Endothelial cell (in vitro differentiated cells): ENCODE results near the gene RAC2. TPM values are rescaled to one million over a fixed set of nuclear protein-coding genes. Genes with fewer than 3 reads are reported as not detected.

Source experiments
- DNase-seq: peaks from one replicate; pipeline ENCODE4 v3.0.0; 2021; ENCODE audit warnings: low spot score
- H3K27ac Mint-ChIP-seq: one replicate; pipeline ENCODE4 v1.8.0; 2021; ENCODE audit warnings: mixed read lengths, inconsistent platforms; ENCODE audit not compliant: unreplicated experiment
- H3K27me3 Mint-ChIP-seq: one replicate; pipeline ENCODE4 v1.8.0; 2021; ENCODE audit warnings: mild to moderate bottlenecking, moderate library complexity, mixed read lengths, inconsistent platforms; ENCODE audit not compliant: unreplicated experiment
- H3K36me3 Mint-ChIP-seq: one replicate; pipeline ENCODE4 v1.8.0; 2021; ENCODE audit warnings: mild to moderate bottlenecking, low read depth, mixed read lengths, inconsistent platforms; ENCODE audit not compliant: unreplicated experiment
- H3K4me1 Mint-ChIP-seq: one replicate; pipeline ENCODE4 v1.8.0; 2021; ENCODE audit warnings: mild to moderate bottlenecking, mixed read lengths, inconsistent platforms; ENCODE audit not compliant: unreplicated experiment
- H3K4me3 Mint-ChIP-seq: one replicate; pipeline ENCODE4 v1.8.0; 2021; ENCODE audit warnings: mild to moderate bottlenecking, mixed read lengths, inconsistent platforms; ENCODE audit not compliant: unreplicated experiment
- H3K9me3 Mint-ChIP-seq: one replicate; pipeline ENCODE4 v1.8.0; 2021; ENCODE audit warnings: mixed read lengths, inconsistent platforms; ENCODE audit not compliant: unreplicated experiment
- CTCF ChIP-seq: fragments of 200-600 bp; sonication (generic); IDR thresholded peaks from one replicate; pipeline ENCODE4 v1.5.0; 2021; ENCODE audit warnings: antibody characterized with exemption; ENCODE audit not compliant: unreplicated experiment
- total RNA-seq: library from RNA; stranded (reverse); fragmentation: NEBNext Ultra II Directional; extraction: Animal tissue kit (Norgen Biotek cat#: 25700); gene quantifications from one replicate; pipeline ENCODE4 v1.2.1, GENCODE V29; 2021; ENCODE audit not compliant: unreplicated experiment

The RAC2 gene
- total RNA-seq, 1 donor from 2014 or later = 16.6 TPM

GRCh38 chr22:37182949-37183245 is 61.2 kb downstream of the RAC2 start:
- H3K27me3 Mint-ChIP-seq = peaks cover 2% of the 10 kb centered on the region
- H3K36me3 Mint-ChIP-seq = peaks cover 5% of the 10 kb centered on the region
- peaks cover 24% of the 10 kb centered on the region for H3K4me1 Mint-ChIP-seq
- H3K27ac Mint-ChIP-seq = no peak overlapping the region
- no peak overlapping the region for H3K4me3 Mint-ChIP-seq
- no peak for DNase-seq
- TF ChIP-seq CTCF = no peak
- no peaks in the 10 kb centered on the region for H3K9me3 Mint-ChIP-seq

- no peak for DNase-seq
- Mint-ChIP-seq H3K27ac (no peak overlapping the region), H3K9me3 (no peaks in the 10 kb centered on the region), H3K4me1 (peaks cover 19% of the 10 kb centered on the region), H3K36me3 (peaks cover 5% of the 10 kb centered on the region), H3K27me3 (no peaks in the 10 kb centered on the region), H3K4me3 (no peak overlapping the region)
- TF ChIP-seq CTCF = no peak
These were observed 61.7 kb downstream of the RAC2 start for GRCh38 chr22:37182101-37182948.

- no peak for DNase-seq
- Mint-ChIP-seq H3K27ac (no peak overlapping the region), H3K9me3 (no peaks in the 10 kb centered on the region), H3K36me3 (peaks cover 5% of the 10 kb centered on the region), H3K4me1 (peaks cover 17% of the 10 kb centered on the region), H3K27me3 (peaks cover 1% of the 10 kb centered on the region), H3K4me3 (peak overlapping the region; percentile 45)
- TF ChIP-seq CTCF = no peak
These were observed 62.4 kb downstream of the RAC2 start for GRCh38 chr22:37181681-37182080.

GRCh38 chr22:37180531-37181231 is 63.4 kb downstream of the RAC2 start:
- no peak overlapping the region for H3K27ac Mint-ChIP-seq
- no peaks in the 10 kb centered on the region for H3K9me3 Mint-ChIP-seq
- no peak for TF ChIP-seq CTCF
- H3K4me1 Mint-ChIP-seq = peaks cover 8% of the 10 kb centered on the region
- peaks cover 6% of the 10 kb centered on the region for H3K27me3 Mint-ChIP-seq
- peaks cover 5% of the 10 kb centered on the region for H3K36me3 Mint-ChIP-seq
- DNase-seq = no peak
- no peak overlapping the region for H3K4me3 Mint-ChIP-seq
